AG09319 (cell line): ENCODE data around the gene MTA2.

Experiments used
- DNase-seq: peaks from one replicate; pipeline ENCODE4 v3.0.0-alpha.2; 2010; ENCODE audit warnings: low read depth; ENCODE audit errors: extremely low read depth
- CTCF ChIP-seq: IDR thresholded peaks from 2 replicates; pipeline ENCODE4 v1.5.1; 2011; ENCODE audit warnings: low read depth, mild to moderate bottlenecking, inconsistent platforms, low read length, moderate library complexity

The MTA2 gene

GRCh38 chr11:62645946-62646824 lies 44.5 kb upstream of the MTA2 start, which contains the start of gene GANAB:
Gene GANAB, minus strand, starts transcription at chr11:62646613. Its CDS starts 14 bp downstream, at chr11:62646599.
- peak; percentile 92 for DNase-seq
- TF ChIP-seq CTCF, result no peak

GRCh38 chr11:62645671-62645945 lies 43.9 kb upstream of the MTA2 start:
- no peak for TF ChIP-seq CTCF
- no peak for DNase-seq

GRCh38 chr11:62644220-62644619 lies 42.6 kb upstream of the MTA2 start:
- no peak for DNase-seq
- no peak for TF ChIP-seq CTCF

- DNase-seq, result no peak
- TF ChIP-seq CTCF, result no peak
These were observed 30.8 kb upstream of the MTA2 start for GRCh38 chr11:62632492-62632891.

- no peak; the same call in 1 of the 2 replicates for TF ChIP-seq CTCF
- DNase-seq, result no peak
These were observed 26.0 kb upstream of the MTA2 start for GRCh38 chr11:62627713-62628112.

GRCh38 chr11:62622476-62623089 lies 20.9 kb upstream of the MTA2 start:
- DNase-seq, result no peak
- TF ChIP-seq CTCF, result no peak
